Endothelial cell of umbilical vein (primary cell): ENCODE data around the gene PLXNA4. TPM values are rescaled to one million over a fixed set of nuclear protein-coding genes. Genes with fewer than 3 reads are reported as not detected.

Experiments
- BruUV-seq: library from RNA; stranded (reverse); fragments of 400-500 nt; replicated peaks from 2 replicates; lab custom pipeline; 2021; lab: Mats Ljungman, UMichigan
- CTCF ChIA-PET: fragments of 300-600, 350-600 bp; sonication (Branson Sonifier 250); formaldehyde crosslinking; loops from one replicate; lab custom pipeline; 2021; ENCODE audit warnings: antibody characterized with exemption, inconsistent platforms; lab: Charles Lee
- POLR2A ChIA-PET: fragments of 300-600, 350-600 bp; sonication (Branson Sonifier 250); formaldehyde crosslinking; loops from one replicate; lab custom pipeline; 2021; ENCODE audit warnings: antibody characterized with exemption, inconsistent platforms; lab: Charles Lee
- DNase-seq: peaks from one replicate; pipeline ENCODE4 v3.0.0-alpha.2; 2011; ENCODE audit warnings: low read depth, low spot score
- FAIRE-seq: peaks from 2 replicates; lab custom pipeline; 2011; peaks lifted over from hg19 to GRCh38; lab: Jason Lieb, UNC
- H2AFZ ChIP-seq: 2 replicates; pipeline ENCODE4 v1.6.0; 2012; ENCODE audit warnings: low read depth, low read length, control low read depth, inconsistent platforms
- H3K27ac ChIP-seq: 2 replicates; pipeline ENCODE4 v1.5.1; 2011; ENCODE audit warnings: low read depth, mild to moderate bottlenecking, control low read depth, low read length, moderate library complexity; ENCODE audit not compliant: insufficient read depth
- H3K27me3 ChIP-seq, 2 experiments: 2 replicates each; pipeline versions ENCODE4 v1.6.0 to v1.6.1; 2011; ENCODE audit warnings: low read length in 2 of 2, mixed read lengths in 1 of 2; ENCODE audit not compliant: control insufficient read depth in 2 of 2, insufficient read depth in 2 of 2
- H3K36me3 ChIP-seq, 2 experiments: 2 replicates in 1 of 2; 3 replicates in 1 of 2; pipeline ENCODE4 v1.5.1; 2011; ENCODE audit warnings: low read length in 2 of 2, mild to moderate bottlenecking in 1 of 2, moderate library complexity in 1 of 2; ENCODE audit not compliant: control insufficient read depth in 2 of 2, insufficient read depth in 2 of 2; ENCODE audit errors: extremely low read depth in 1 of 2
- H3K4me1 ChIP-seq: 3 replicates; pipeline ENCODE4 v1.5.1; 2011; ENCODE audit warnings: mild to moderate bottlenecking, low read length; ENCODE audit not compliant: control insufficient read depth, insufficient read depth; ENCODE audit errors: extremely low read depth
- H3K4me2 ChIP-seq: 2 replicates; pipeline ENCODE4 v1.6.1; 2011; ENCODE audit warnings: low read length, control low read depth, mixed read lengths; ENCODE audit not compliant: insufficient read depth
- H3K4me3 ChIP-seq, 3 experiments: fragments of 200-600 bp in 1 of 3; sonication (generic), shearing (Covaris generic) in 1 of 3; replicated peaks in 1 of 3; 2 replicates each; pipeline ENCODE4 v1.5.1; 2011 to 2016; ENCODE audit warnings: control low read depth in 3 of 3, low read length in 3 of 3, mild to moderate bottlenecking in 2 of 3, inconsistent platforms in 1 of 3, low read depth in 1 of 3, moderate library complexity in 1 of 3; ENCODE audit not compliant: insufficient read depth in 1 of 3
- H3K79me2 ChIP-seq: 2 replicates; pipeline ENCODE4 v1.6.0; 2012; ENCODE audit warnings: low read length, inconsistent platforms; ENCODE audit not compliant: control insufficient read depth, insufficient read depth
- H3K9ac ChIP-seq: replicated peaks from 2 replicates; pipeline ENCODE3; 2011; ENCODE audit warnings: low read length, control low read depth; ENCODE audit not compliant: insufficient read depth; ENCODE audit errors: extremely low read depth
- H3K9me1 ChIP-seq: replicated peaks from 3 replicates; pipeline ENCODE4 v1.6.0; 2011; ENCODE audit warnings: mild to moderate bottlenecking, low read length; ENCODE audit not compliant: control insufficient read depth, insufficient read depth; ENCODE audit errors: extremely low read depth
- H3K9me3 ChIP-seq: replicated peaks from 2 replicates; pipeline ENCODE4 v1.5.1; 2012; ENCODE audit warnings: low read length, inconsistent platforms; ENCODE audit not compliant: control insufficient read depth, insufficient read depth
- H4K20me1 ChIP-seq: replicated peaks from 2 replicates; pipeline ENCODE3; 2011; ENCODE audit warnings: mild to moderate bottlenecking, low read length; ENCODE audit not compliant: control insufficient read depth, insufficient read depth; ENCODE audit errors: extremely low read depth
- CTCF ChIP-seq, 2 donors: IDR thresholded peaks; 1 replicate in 1 of 2; 2 replicates in 1 of 2; pipeline ENCODE4 v1.5.1; 2011; ENCODE audit warnings: low read length in 2 of 2, mild to moderate bottlenecking in 2 of 2, moderate library complexity in 2 of 2, control low read depth in 1 of 2, inconsistent platforms in 1 of 2, low read depth in 1 of 2; ENCODE audit not compliant: insufficient read depth in 1 of 2; ENCODE audit errors: extremely low read depth in 1 of 2
- EZH2 ChIP-seq: IDR thresholded peaks from 2 replicates; pipeline ENCODE4 v1.6.1; 2012; ENCODE audit warnings: borderline replicate concordance, low read depth, mild to moderate bottlenecking, moderate library complexity, low read length, inconsistent platforms; ENCODE audit not compliant: severe bottlenecking
- FOS ChIP-seq: IDR thresholded peaks from 2 replicates; pipeline ENCODE4 v1.6.1; 2011; ENCODE audit warnings: mild to moderate bottlenecking, low read length, moderate library complexity, borderline replicate concordance; ENCODE audit not compliant: insufficient read depth
- GATA2 ChIP-seq: IDR thresholded peaks from 2 replicates; pipeline ENCODE4 v1.7.0; 2011; ENCODE audit warnings: low read depth, mild to moderate bottlenecking, moderate library complexity, mixed read lengths, low read length; ENCODE audit not compliant: insufficient read length, insufficient read depth
- JUN ChIP-seq: IDR thresholded peaks from 2 replicates; pipeline ENCODE4 v1.6.1; 2011; ENCODE audit warnings: borderline replicate concordance, low read depth; ENCODE audit not compliant: insufficient read length, insufficient read depth
- MAX ChIP-seq: IDR thresholded peaks from 2 replicates; pipeline ENCODE4 v1.6.1; 2011; ENCODE audit not compliant: insufficient read depth, insufficient read length
- MYC ChIP-seq: IDR thresholded peaks from one replicate; pipeline ENCODE4 v1.6.1; 2011; ENCODE audit warnings: mild to moderate bottlenecking, low read depth, low read length
- POLR2A ChIP-seq: IDR thresholded peaks from 2 replicates; pipeline ENCODE4 v1.6.1; 2012; ENCODE audit warnings: low read depth, mild to moderate bottlenecking, control low read depth, low read length
- POLR2AphosphoS5 ChIP-seq: IDR thresholded peaks from 2 replicates; pipeline ENCODE4 v1.6.1; 2012; ENCODE audit warnings: low read depth, mild to moderate bottlenecking, control low read depth, low read length, moderate library complexity; ENCODE audit not compliant: insufficient read depth
- dilution Hi-C: fragments of 300-500 bp; cut with MboI; formaldehyde crosslinking; loops from one replicate; pipeline ENCODE4 v1.15.0; 2019; ENCODE audit warnings: low sequenced_read_pairs; ENCODE audit not compliant: extremely low pct_ligation_motif_present
- intact Hi-C: fragments of 100-400 bp; cut with micrococcal nuclease; formaldehyde crosslinking; loops from one replicate; pipeline ENCODE4 v1.10.0; 2022
- polyA plus RNA-seq, 4 experiments: library from polyadenylated mRNA; depleted of rRNA in 3 of 4; stranded (reverse) in 3 of 4; unstranded in 1 of 4; fragments of >200 nt; gene quantifications; 2 replicates each; pipeline versions ENCODE4 v1.2.1 to v1.2.3, GENCODE V29; 2011 to 2012; ENCODE audit warnings: missing spikeins in 1 of 4
- total RNA-seq: library from RNA; stranded (reverse); gene quantifications from 2 replicates; pipeline ENCODE4 v1.2.3, GENCODE V29; 2021

Gene PLXNA4
- total and polyA plus RNA-seq, 2 donors (not counting 3 experiments of a cell fraction or from before 2014, with no cell fraction given): 12.1 to 20.4 TPM

GRCh38 chr7:132181371-132181770 lies 394.9 kb downstream of the PLXNA4 start:
- no peaks in the 10 kb centered on the region for H3K79me2 ChIP-seq
- H3K27me3 ChIP-seq: no peaks in the 10 kb centered on the region
- no peaks in the 10 kb centered on the region for H3K9me1 ChIP-seq
- DNase-seq: no peak
- ChIA-PET POLR2A (no interaction called here), CTCF (interaction anchor here (1.6 kb wide), 1 partner anchor 11 kb away, joined by 4 read pairs; no protein-coding TSS in a partner anchor)
- no TSS peak for BruUV-seq
- dilution Hi-C loops: no loop called here
- no peaks in the 10 kb centered on the region for H4K20me1 ChIP-seq
- TF ChIP-seq MAX (no peak), POLR2AphosphoS5 (no peak), GATA2 (no peak), MYC (no peak), JUN (no peak), EZH2 (no peak), FOS (no peak), CTCF (IDR thresholded peaks at IDR 0.05; ENCODE audit: extremely low read depth in 1 of 2, insufficient read depth in 1 of 2, low read depth in 1 of 2, low read length in 2 of 2) (no peak), POLR2A (no peak)
- FAIRE-seq: no peak
- H3K27ac ChIP-seq: no peak overlapping the region
- intact Hi-C loops: no loop called here
- H3K4me3 ChIP-seq: no peak overlapping the region
- H3K36me3 ChIP-seq: peaks cover 0 to 34% of the 10 kb centered on the region in 2 experiments
- H3K9me3 ChIP-seq: no peaks in the 10 kb centered on the region
- no peak overlapping the region for H2AFZ ChIP-seq
- no peaks in the 10 kb centered on the region for H3K4me1 ChIP-seq
- no peak overlapping the region for H3K9ac ChIP-seq
- H3K4me2 ChIP-seq: no peak overlapping the region
